GM18861 (cell line): Measurements from ENCODE around the gene PSMG4.

ENCODE experiments used
- ATAC-seq: cut with Tn5 transposase; IDR thresholded peaks from one replicate; pipeline ENCODE4 v1.9.1; 2021; ENCODE audit not compliant: unreplicated experiment

The PSMG4 gene

GRCh38 chr6:3273707-3274521 is 15.2 kb downstream of the PSMG4 start:
- no peak for ATAC-seq

- ATAC-seq, result no peak
These were observed 17.7 kb downstream of the PSMG4 start for GRCh38 chr6:3276174-3277167.

GRCh38 chr6:3277251-3277650 is 18.5 kb downstream of the PSMG4 start:
- no peak for ATAC-seq

GRCh38 chr6:3277851-3278416 is 19.2 kb downstream of the PSMG4 start:
- no peak for ATAC-seq

- ATAC-seq, result no peak
These were observed 19.9 kb downstream of the PSMG4 start for GRCh38 chr6:3278691-3279090.

- ATAC-seq, result no peak
These were observed 21.3 kb downstream of the PSMG4 start for GRCh38 chr6:3280091-3280490.

GRCh38 chr6:3280866-3281465 is 22.2 kb downstream of the PSMG4 start:
- ATAC-seq, result no peak

GRCh38 chr6:3281631-3282475 is 23.1 kb downstream of the PSMG4 start:
- ATAC-seq, result no peak

- ATAC-seq, result no peak
These were observed 23.9 kb downstream of the PSMG4 start for GRCh38 chr6:3282476-3283236.

GRCh38 chr6:3283241-3283640 is 24.5 kb downstream of the PSMG4 start:
- ATAC-seq, result no peak

- no peak for ATAC-seq
These were observed 25.1 kb downstream of the PSMG4 start for GRCh38 chr6:3283641-3284435.

GRCh38 chr6:3284436-3284876 is 25.7 kb downstream of the PSMG4 start:
- ATAC-seq, result no peak

GRCh38 chr6:3285049-3285639 is 26.4 kb downstream of the PSMG4 start:
- no peak for ATAC-seq

- no peak for ATAC-seq
These were observed 27.0 kb downstream of the PSMG4 start for GRCh38 chr6:3285732-3286131.

GRCh38 chr6:3286641-3287171 is 28.0 kb downstream of the PSMG4 start:
- no peak for ATAC-seq

- no peak for ATAC-seq
These were observed 28.6 kb downstream of the PSMG4 start for GRCh38 chr6:3287308-3287707.

GRCh38 chr6:3287976-3288707 is 29.4 kb downstream of the PSMG4 start:
- ATAC-seq, result no peak
